GM19395 (cell line): Measurements from ENCODE around the gene PSMA6.
"Not testable (repeated sequence)": the region's sequence is repeated elsewhere in the genome, so short reads cannot be mapped to it uniquely, and the experiment has no call there.

Experiments used
- ATAC-seq: cut with Tn5 transposase; IDR thresholded peaks from one replicate; pipeline ENCODE4 v1.9.1; 2021; ENCODE audit warnings: mild to moderate bottlenecking, moderate library complexity; ENCODE audit not compliant: unreplicated experiment

Gene PSMA6

GRCh38 chr14:35341751-35342488 lies 49.7 kb downstream of the PSMA6 start:
- ATAC-seq, result no peak

GRCh38 chr14:35342489-35343010 lies 50.4 kb downstream of the PSMA6 start:
- no peak for ATAC-seq

GRCh38 chr14:35343702-35344101 lies 51.5 kb downstream of the PSMA6 start:
- no peak for ATAC-seq

- ATAC-seq, result no peak
These were observed 52.1 kb downstream of the PSMA6 start for GRCh38 chr14:35344107-35344807.

- ATAC-seq, result no peak
These were observed 54.6 kb downstream of the PSMA6 start for GRCh38 chr14:35346738-35347322.

- ATAC-seq, result no peak
These were observed 55.3 kb downstream of the PSMA6 start for GRCh38 chr14:35347323-35348043.

GRCh38 chr14:35348044-35348380 lies 55.8 kb downstream of the PSMA6 start:
- ATAC-seq, result not testable (repeated sequence)

- ATAC-seq, result no peak
These were observed 57.5 kb downstream of the PSMA6 start for GRCh38 chr14:35349496-35350365.

- ATAC-seq, result no peak
These were observed 59.3 kb downstream of the PSMA6 start for GRCh38 chr14:35351497-35351896.

GRCh38 chr14:35351897-35352273 lies 59.7 kb downstream of the PSMA6 start:
- ATAC-seq, result no peak

- ATAC-seq, result no peak
These were observed 60.4 kb downstream of the PSMA6 start for GRCh38 chr14:35352274-35353233.

- no peak for ATAC-seq
These were observed 61.4 kb downstream of the PSMA6 start for GRCh38 chr14:35353409-35354172.

GRCh38 chr14:35355235-35355634 lies 63.1 kb downstream of the PSMA6 start:
- ATAC-seq, result not testable (repeated sequence)

- no peak for ATAC-seq
These were observed 64.0 kb downstream of the PSMA6 start for GRCh38 chr14:35355981-35356841.

GRCh38 chr14:35359655-35360054 lies 67.5 kb downstream of the PSMA6 start:
- ATAC-seq, result not testable (repeated sequence)

GRCh38 chr14:35361141-35361480 lies 68.9 kb downstream of the PSMA6 start:
- ATAC-seq, result no peak

- no peak for ATAC-seq
These were observed 70.3 kb downstream of the PSMA6 start for GRCh38 chr14:35362450-35362849.
